GM12878 (cell line): ENCODE results near the gene C2orf92. TPM values are rescaled to one million over a fixed set of nuclear protein-coding genes. Genes with fewer than 3 reads are reported as not detected.
"Not testable (repeated sequence)": the region's sequence is repeated elsewhere in the genome, so short reads cannot be mapped to it uniquely, and the experiment has no call there.

Experiments used
- ATAC-seq: fragments of 200-7000 bp; cut with Tn5 transposase; 3 replicates; pipeline ENCODE4 v1.9.1; 2020; ENCODE audit warnings: mild to moderate bottlenecking, moderate library complexity
- BruUV-seq: library from RNA; stranded (reverse); fragments of 400-500 nt; replicated peaks from 2 replicates; lab custom pipeline; 2021; lab: Mats Ljungman, UMichigan
- CTCF ChIA-PET: fragments of 300-600 bp; sonication (Branson Sonifier 250); formaldehyde crosslinking; extraction: SDS; loops from one replicate; lab custom pipeline; 2021; ENCODE audit warnings: inconsistent platforms; lab: Yijun Ruan, JAX
- POLR2A ChIA-PET: fragments of 350-600 bp; formaldehyde crosslinking; extraction: SDS; loops from one replicate; lab custom pipeline; 2021; ENCODE audit warnings: inconsistent platforms; lab: Charles Lee
- RAD21 ChIA-PET: fragments of 300-600 bp; sonication (Branson Sonifier 250); formaldehyde crosslinking; loops from one replicate; lab custom pipeline; 2023; ENCODE audit warnings: antibody characterized with exemption; ENCODE audit not compliant: unreplicated experiment; lab: Charles Lee
- SMC1A ChIA-PET: fragments of 300-600 bp; sonication (Branson Sonifier 250); formaldehyde crosslinking; loops from one replicate; lab custom pipeline; 2023; ENCODE audit not compliant: unreplicated experiment, uncharacterized antibody; lab: Charles Lee
- DNase-seq: peaks from one replicate; pipeline ENCODE4 v3.0.0-alpha.2; 2011; ENCODE audit warnings: low read depth, low spot score
- FAIRE-seq: peaks from 3 replicates; lab custom pipeline; 2011; peaks lifted over from hg19 to GRCh38; lab: Jason Lieb, UNC
- H2AFZ ChIP-seq: 2 replicates; pipeline ENCODE4 v1.6.0; 2011; ENCODE audit warnings: low read depth, low read length, control low read depth; ENCODE audit not compliant: control insufficient read depth
- H3K27ac ChIP-seq: 2 replicates; pipeline ENCODE4 v1.5.1; 2011; ENCODE audit warnings: control low read depth; ENCODE audit not compliant: control insufficient read depth, insufficient read depth
- H3K27me3 ChIP-seq, 2 experiments: replicated peaks in 1 of 2; 2 replicates each; pipeline versions ENCODE4 v1.6.0 to v1.6.1; 2011; ENCODE audit warnings: low read length in 1 of 2; ENCODE audit not compliant: control insufficient read depth in 2 of 2, insufficient read depth in 2 of 2
- H3K36me3 ChIP-seq, 2 experiments: 2 replicates each; pipeline ENCODE4 v1.5.1; 2011; ENCODE audit warnings: low read length in 1 of 2; ENCODE audit not compliant: control insufficient read depth in 2 of 2, insufficient read depth in 2 of 2
- H3K4me1 ChIP-seq: 2 replicates; pipeline ENCODE4 v1.6.1; 2011; ENCODE audit warnings: mild to moderate bottlenecking, low read length, moderate library complexity, mixed read lengths; ENCODE audit not compliant: control insufficient read depth, insufficient read depth
- H3K4me2 ChIP-seq: 2 replicates; pipeline ENCODE4 v1.6.0; 2011; ENCODE audit warnings: control low read depth; ENCODE audit not compliant: control insufficient read depth, insufficient read depth
- H3K4me3 ChIP-seq: fragments of 200-600 bp; sonication (generic); 2 replicates; pipeline ENCODE4 v1.5.1; 2016
- H3K79me2 ChIP-seq: 2 replicates; pipeline ENCODE4 v1.6.0; 2011; ENCODE audit warnings: low read length; ENCODE audit not compliant: control insufficient read depth, insufficient read depth
- H3K9ac ChIP-seq: 2 replicates; pipeline ENCODE4 v1.8.0; 2011; ENCODE audit warnings: low read length, control low read depth, mixed read lengths; ENCODE audit not compliant: control insufficient read depth, insufficient read depth
- H3K9me3 ChIP-seq: replicated peaks from 3 replicates; pipeline ENCODE4 v1.5.1; 2011; ENCODE audit warnings: mild to moderate bottlenecking, low read length; ENCODE audit not compliant: control insufficient read depth, insufficient read depth
- H4K20me1 ChIP-seq: 2 replicates; pipeline ENCODE4 v1.6.0; 2011; ENCODE audit not compliant: control insufficient read depth, insufficient read depth
- HDGF ChIP-seq: fragments of 450-650 bp; IDR thresholded peaks from 2 replicates; pipeline ENCODE4 v1.6.1; 2016; ENCODE audit warnings: antibody characterized with exemption
- NFIC ChIP-seq: IDR thresholded peaks from 2 replicates; pipeline ENCODE4 v1.6.1; 2012; ENCODE audit warnings: low read depth, mild to moderate bottlenecking, inconsistent platforms, low read length, moderate library complexity
- POLR2AphosphoS5 ChIP-seq: IDR thresholded peaks from 2 replicates; pipeline ENCODE4 v1.6.1; 2011; ENCODE audit warnings: mild to moderate bottlenecking, low read length, inconsistent platforms
- WGBS: methylation state at CpG from one replicate; pipeline ENCODE4 v1.1.6; 2016; ENCODE audit warnings: low lambda C conversion rate; ENCODE audit not compliant: insufficient replicate concordance, insufficient coverage; ENCODE audit errors: missing lambda C conversion rate; 5-methylcytosine and 5-hydroxymethylcytosine counted together
- in situ Hi-C: fragments of 300-500 bp; cut with MboI; formaldehyde crosslinking; loops from 9 replicates; pipeline ENCODE4 v1.14.3; 2018; ENCODE audit warnings: mixed read lengths
- intact Hi-C: fragments of 100-400 bp; cut with micrococcal nuclease; formaldehyde crosslinking; loops from one replicate; pipeline ENCODE4 v1.14.2; 2022; ENCODE audit not compliant: unreplicated experiment
- polyA plus RNA-seq, 11 experiments: library from polyadenylated mRNA; depleted of rRNA in 4 of 11; unstranded in 6 of 11; stranded (reverse) in 5 of 11; fragments of >200 nt; fragmentation: Nextera tagmentation in 4 of 11; fragmentation: Illumina TruSeq in 1 of 11; extraction: Ambion mirVana in 4 of 11; extraction: Trizol in 1 of 11; gene quantifications; 1 replicate in 1 of 11; 2 replicates in 10 of 11; pipeline versions ENCODE4 v1.2.1 to v1.2.3, GENCODE V29; 2011 to 2016; ENCODE audit warnings: inconsistent platforms in 2 of 11, missing spikeins in 2 of 11, low read depth in 1 of 11
- total RNA-seq, 4 experiments: library from RNA; depleted of rRNA in 3 of 4; stranded (reverse); fragments of >200 nt in 3 of 4; fragmentation: Illumina TruSeq in 1 of 4; extraction: Trizol in 1 of 4; gene quantifications; 2 replicates each; pipeline versions ENCODE4 v1.2.1 to v1.2.3, GENCODE V29; 2013 to 2021

C2orf92 gene
- total and polyA plus RNA-seq, 10 of the 15 experiments (the other 5 are each of a cell fraction or from before 2014, with no cell fraction given): 0.40 to 10.1 (median 3.7) TPM

DNA sequence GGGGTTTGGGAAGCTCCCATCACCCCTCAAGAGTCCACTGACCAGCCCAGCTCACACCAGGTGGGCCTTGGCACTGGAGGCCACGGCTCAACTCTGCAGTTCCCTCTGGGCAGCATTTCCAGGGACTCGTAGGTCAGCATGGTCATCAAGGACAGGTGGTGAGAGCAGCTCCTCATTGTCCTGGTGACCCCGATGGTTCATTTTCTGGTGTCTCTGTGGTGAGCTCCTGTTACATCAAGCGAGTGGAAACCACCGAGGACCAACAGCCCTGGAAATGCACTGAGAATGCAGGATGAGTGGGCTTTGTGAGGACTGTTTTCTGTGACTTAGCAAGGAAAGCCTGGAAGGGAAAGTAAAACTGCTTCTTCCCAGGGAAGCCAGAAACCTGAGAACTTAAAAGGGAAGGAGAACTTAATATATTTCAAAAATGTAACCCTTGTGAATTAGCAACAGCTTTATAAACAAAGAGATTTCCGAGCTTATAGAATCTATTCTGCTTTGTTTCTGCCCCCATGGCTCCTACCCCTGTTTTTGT lies 3.2 kb downstream of the C2orf92 start:
- SMC1A ChIA-PET: interaction anchor here (0.8 to 2.0 kb wide), 6 partner anchors 8 to 27 kb away, joined by 3 to 17 read pairs (median 3); partner anchors contain the start of gene ACTR1B
- H3K27ac ChIP-seq, H3K27me3 ChIP-seq, H3K36me3 ChIP-seq, H3K4me3 ChIP-seq, H3K4me1 ChIP-seq, H3K4me2 ChIP-seq, H3K9me3 ChIP-seq, DNase-seq, H3K79me2 ChIP-seq, ATAC-seq, intact Hi-C loops, H3K9ac ChIP-seq, in situ Hi-C loops, BruUV-seq, FAIRE-seq, H2AFZ ChIP-seq, H4K20me1 ChIP-seq: not testable (repeated sequence)
- 89% methylated on average over 6 of the region's 6 CpGs for WGBS
- CTCF ChIA-PET: interaction anchor here (1.5 to 1.6 kb wide), 3 partner anchors 8 to 82 kb away, joined by 7 to 14 read pairs (median 12); partner anchors contain the start of gene ACTR1B
- RAD21 ChIA-PET: interaction anchor here (0.6 to 1.8 kb wide), 5 partner anchors 8 to 27 kb away, joined by 3 to 8 read pairs (median 3); partner anchors contain the start of genes ACTR1B and COX5B
- POLR2A ChIA-PET: interaction anchor here (0.6 to 2.4 kb wide), 4 partner anchors 9 to 27 kb away, joined by 3 to 40 read pairs (median 6); partner anchors contain the start of genes ACTR1B and COX5B

DNA sequence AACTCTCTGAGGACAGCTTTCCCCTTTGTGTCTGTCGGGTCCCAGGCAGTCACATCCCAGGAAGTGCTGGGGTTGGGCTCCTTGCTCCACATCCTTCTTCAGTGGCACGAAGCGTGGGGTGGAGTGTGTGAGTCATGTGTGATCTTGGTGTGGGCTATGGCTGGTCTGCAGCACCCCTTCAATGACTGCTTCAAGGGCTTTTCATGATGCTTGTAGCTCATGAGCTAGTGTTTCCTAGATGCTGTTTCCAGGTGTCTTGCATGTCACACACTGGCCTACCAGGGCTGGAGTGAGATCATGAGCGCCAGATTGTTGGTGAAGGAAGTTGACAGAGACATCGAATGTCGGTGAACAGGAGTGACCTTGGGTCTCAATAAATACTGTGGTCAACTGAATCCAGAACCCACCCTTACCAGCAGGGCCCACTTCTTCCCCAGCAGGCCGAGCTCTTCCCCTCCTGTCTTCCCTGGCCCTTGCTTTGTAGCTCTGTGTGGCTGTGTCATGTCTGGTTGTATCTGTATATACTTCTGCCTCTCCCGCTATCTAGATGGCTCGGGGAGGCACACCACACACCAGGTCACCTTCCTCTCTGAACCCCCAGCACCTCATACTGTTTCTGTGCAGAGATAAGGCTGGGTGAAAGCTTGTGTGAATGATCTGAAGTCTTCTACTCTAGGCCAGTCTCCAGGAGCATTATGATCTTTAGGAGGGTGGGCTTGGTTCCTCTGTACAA lies 3.8 kb downstream of the C2orf92 start:
- 0 out of 2 replicates have a peak, but pooled peaks have one; percentile 38 for TF ChIP-seq POLR2AphosphoS5
- no peak for TF ChIP-seq NFIC
- TF ChIP-seq HDGF: peak; percentile 18; the same call in 1 of the 2 replicates
- 89% methylated on average over 9 of the region's 9 CpGs for WGBS

More for the DNA sequence above, 3.8 kb downstream of the C2orf92 start:
- peak overlapping the region; percentile 16; the same call in 1 of the 2 replicates for H2AFZ ChIP-seq
- no peaks in the 10 kb centered on the region for H3K27me3 ChIP-seq
- CTCF ChIA-PET: interaction anchor here (0.8 to 1.6 kb wide), 4 partner anchors 9 to 82 kb away, joined by 3 to 14 read pairs (median 10); partner anchors contain the start of gene ACTR1B
- SMC1A ChIA-PET: interaction anchor here (0.8 to 2.0 kb wide), 6 partner anchors 9 to 27 kb away, joined by 3 to 17 read pairs (median 3); partner anchors contain the start of gene ACTR1B
- H4K20me1 ChIP-seq: no peaks in the 10 kb centered on the region
- ATAC-seq (no peak), FAIRE-seq (no peak), DNase-seq (no peak)
- peak overlapping the region; percentile 22; the same call in 1 of the 2 replicates for H3K4me2 ChIP-seq
- 0 out of 2 replicates have a peak overlapping the region, but pooled peaks have one; percentile 7 for H3K9ac ChIP-seq
- RAD21 ChIA-PET: interaction anchor here (0.6 to 1.8 kb wide), 5 partner anchors 9 to 27 kb away, joined by 3 to 8 read pairs (median 3); partner anchors contain the start of genes ACTR1B and COX5B
- POLR2A ChIA-PET: interaction anchor here (0.8 to 2.4 kb wide), 4 partner anchors 10 to 28 kb away, joined by 3 to 40 read pairs (median 6); partner anchors contain the start of genes ACTR1B and COX5B
- no peaks in the 10 kb centered on the region for H3K9me3 ChIP-seq
- H3K79me2 ChIP-seq: no peaks in the 10 kb centered on the region
- no peaks in the 10 kb centered on the region for H3K36me3 ChIP-seq
- H3K4me1 ChIP-seq: peaks cover 9% of the 10 kb centered on the region
- peak overlapping the region; percentile 36; the same call in 1 of the 2 replicates for H3K27ac ChIP-seq
- TSS peak; percentile 68 for BruUV-seq
- in situ Hi-C loops (no loop called here), intact Hi-C loops (no loop called here)
- H3K4me3 ChIP-seq: no peak overlapping the region
